ENCODE results near the gene GRAMD1A. TPM values are rescaled to one million over a fixed set of nuclear protein-coding genes. Genes with fewer than 3 reads are reported as not detected.

GRAMD1A gene
- total RNA-seq, 1 experiment from 2014 or later, result 62.7 TPM

- H4K20me1 ChIP-seq (ENCODE audit: insufficient read depth), result no peaks in the 10 kb centered on the region
- TF ChIP-seq EZH2 (IDR thresholded peaks at IDR 0.05; ENCODE audit: low read depth), result no peak
- no peak for TF ChIP-seq CTCF (conservative IDR thresholded peaks at IDR 0.05)
- POLR2A ChIA-PET (ENCODE audit: unreplicated experiment), result interaction anchor here (0.6 kb wide), 1 partner anchor 19 kb away, joined by 5 read pairs; no protein-coding TSS in a partner anchor
- peaks cover 6% of the 10 kb centered on the region; the same call in 1 of the 2 replicates for H3F3A ChIP-seq (ENCODE audit: insufficient read depth, low read depth)
- intact Hi-C loops (cut with micrococcal nuclease; ENCODE audit: unreplicated experiment), result no loop called here
- no peak overlapping the region for H2AFZ ChIP-seq
- BruUV-seq (replicated peaks), result TSS peak; percentile 46
- H3K4me1 ChIP-seq (replicated peaks; ENCODE audit: insufficient read depth), result peaks cover 8% of the 10 kb centered on the region; the same call in 1 of the 2 replicates
- no peaks in the 10 kb centered on the region for H3K79me2 ChIP-seq (ENCODE audit: low read depth)
- H3K4me3 ChIP-seq, result no peak overlapping the region
- H3K36me3 ChIP-seq (ENCODE audit: low read depth), result no peaks in the 10 kb centered on the region
- H3K27me3 ChIP-seq (ENCODE audit: insufficient read depth, low read depth), result no peaks in the 10 kb centered on the region
- no peak overlapping the region for H3K4me2 ChIP-seq
- H3K9me2 ChIP-seq (ENCODE audit: insufficient read depth), result no peaks in the 10 kb centered on the region
- DNase-seq, result no peak
- CTCF ChIA-PET, result interaction anchor here (0.7 kb wide), 1 partner anchor 571 kb away, joined by 4 read pairs; no protein-coding TSS in a partner anchor
- no peaks in the 10 kb centered on the region for H3K9me3 ChIP-seq (ENCODE audit: insufficient read depth, low read depth)
- H3K27ac ChIP-seq, result no peak overlapping the region
Measured at GRCh38 chr19:35042056-35042730, 42.1 kb downstream of the GRAMD1A start.

GRCh38 chr19:35042954-35043604, 43.0 kb downstream of the GRAMD1A start:
- H2AFZ ChIP-seq, result no peak overlapping the region
- no peak overlapping the region for H3K4me2 ChIP-seq
- no peak for DNase-seq
- H3F3A ChIP-seq (ENCODE audit: insufficient read depth, low read depth), result peaks cover 6% of the 10 kb centered on the region; the same call in 1 of the 2 replicates
- intact Hi-C loops (cut with micrococcal nuclease; ENCODE audit: unreplicated experiment), result no loop called here
- no peak for TF ChIP-seq CTCF (conservative IDR thresholded peaks at IDR 0.05)
- TF ChIP-seq EZH2 (IDR thresholded peaks at IDR 0.05; ENCODE audit: low read depth), result no peak
- H3K4me3 ChIP-seq, result no peak overlapping the region
- no peaks in the 10 kb centered on the region for H4K20me1 ChIP-seq (ENCODE audit: insufficient read depth)
- H3K9me2 ChIP-seq (ENCODE audit: insufficient read depth), result no peaks in the 10 kb centered on the region
- CTCF ChIA-PET, result interaction anchor here (0.5 to 0.7 kb wide), 2 partner anchors 98 to 570 kb away, joined by 3 to 4 read pairs; no protein-coding TSS in a partner anchor
- no peaks in the 10 kb centered on the region for H3K79me2 ChIP-seq (ENCODE audit: low read depth)
- no peaks in the 10 kb centered on the region for H3K9me3 ChIP-seq (ENCODE audit: insufficient read depth, low read depth)
- H3K4me1 ChIP-seq (replicated peaks; ENCODE audit: insufficient read depth), result peaks cover 8% of the 10 kb centered on the region; the same call in 1 of the 2 replicates
- H3K36me3 ChIP-seq (ENCODE audit: low read depth), result no peaks in the 10 kb centered on the region
- no peaks in the 10 kb centered on the region for H3K27me3 ChIP-seq (ENCODE audit: insufficient read depth, low read depth)
- no peak overlapping the region for H3K27ac ChIP-seq
- BruUV-seq (replicated peaks), result no TSS peak
- POLR2A ChIA-PET (ENCODE audit: unreplicated experiment), result no interaction called here

- Histone ChIP-seq H3K4me1 (replicated peaks; ENCODE audit: insufficient read depth) (peaks cover 8% of the 10 kb centered on the region; the same call in 1 of the 2 replicates), H3K36me3 (ENCODE audit: low read depth) (no peaks in the 10 kb centered on the region), H3K27ac (no peak overlapping the region), H3K9me2 (ENCODE audit: insufficient read depth) (no peaks in the 10 kb centered on the region), H3F3A (ENCODE audit: insufficient read depth, low read depth) (peaks cover 6% of the 10 kb centered on the region; the same call in 1 of the 2 replicates), H3K79me2 (ENCODE audit: low read depth) (no peaks in the 10 kb centered on the region), H3K4me3 (no peak overlapping the region), H4K20me1 (ENCODE audit: insufficient read depth) (no peaks in the 10 kb centered on the region), H3K4me2 (no peak overlapping the region), H3K27me3 (ENCODE audit: insufficient read depth, low read depth) (no peaks in the 10 kb centered on the region), H2AFZ (no peak overlapping the region), H3K9me3 (ENCODE audit: insufficient read depth, low read depth) (no peaks in the 10 kb centered on the region)
- BruUV-seq (replicated peaks), result no TSS peak
- DNase-seq, result no peak
- ChIA-PET CTCF (interaction anchor here (0.5 to 2.0 kb wide), 6 partner anchors 9 to 204 kb away, joined by 3 to 15 read pairs (median 5); no protein-coding TSS in a partner anchor), POLR2A (ENCODE audit: unreplicated experiment) (no interaction called here)
- TF ChIP-seq CTCF (conservative IDR thresholded peaks at IDR 0.05), result no peak
- no peak for TF ChIP-seq EZH2 (IDR thresholded peaks at IDR 0.05; ENCODE audit: low read depth)
- intact Hi-C loops (cut with micrococcal nuclease; ENCODE audit: unreplicated experiment), result loop anchor here (1.0 kb wide), 2 partner anchors 71 to 97 kb away; no protein-coding TSS in a partner anchor
Measured at GRCh38 chr19:35043906-35044305, 43.8 kb downstream of the GRAMD1A start.

Measured in PC-9 (cell line).